ENCODE measurements around the gene TYRP1.
"Not testable (repeated sequence)": the region's sequence is repeated elsewhere in the genome, so short reads cannot be mapped to it uniquely, and the experiment has no call there.

Gene TYRP1, protein sequence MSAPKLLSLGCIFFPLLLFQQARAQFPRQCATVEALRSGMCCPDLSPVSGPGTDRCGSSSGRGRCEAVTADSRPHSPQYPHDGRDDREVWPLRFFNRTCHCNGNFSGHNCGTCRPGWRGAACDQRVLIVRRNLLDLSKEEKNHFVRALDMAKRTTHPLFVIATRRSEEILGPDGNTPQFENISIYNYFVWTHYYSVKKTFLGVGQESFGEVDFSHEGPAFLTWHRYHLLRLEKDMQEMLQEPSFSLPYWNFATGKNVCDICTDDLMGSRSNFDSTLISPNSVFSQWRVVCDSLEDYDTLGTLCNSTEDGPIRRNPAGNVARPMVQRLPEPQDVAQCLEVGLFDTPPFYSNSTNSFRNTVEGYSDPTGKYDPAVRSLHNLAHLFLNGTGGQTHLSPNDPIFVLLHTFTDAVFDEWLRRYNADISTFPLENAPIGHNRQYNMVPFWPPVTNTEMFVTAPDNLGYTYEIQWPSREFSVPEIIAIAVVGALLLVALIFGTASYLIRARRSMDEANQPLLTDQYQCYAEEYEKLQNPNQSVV

DNA sequence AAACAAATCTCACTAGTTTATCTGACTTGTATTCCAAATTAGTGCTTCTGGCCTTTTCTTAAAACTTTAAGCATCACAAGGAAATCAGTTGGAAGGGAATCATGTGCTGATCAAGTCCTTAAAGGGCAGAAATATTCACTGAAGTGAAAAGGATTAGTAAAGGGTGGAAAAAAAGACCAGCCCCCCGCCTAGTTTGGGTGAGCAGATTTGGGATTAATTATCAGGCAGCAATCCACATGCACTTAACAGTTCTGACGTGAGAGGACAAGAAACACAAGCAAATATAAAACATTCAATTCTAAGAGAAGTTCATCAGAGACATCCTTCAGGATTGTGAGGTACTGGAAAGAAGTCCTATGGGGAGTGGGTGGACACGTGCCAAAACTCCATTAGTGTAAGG lies at the start of gene TYRP1:
TSS of gene TYRP1 (plus strand) at position 245 of the 400 bp plus-strand sequence. CDS start 612 bp downstream, outside the sequence.
- DNase-seq = no peak

DNA sequence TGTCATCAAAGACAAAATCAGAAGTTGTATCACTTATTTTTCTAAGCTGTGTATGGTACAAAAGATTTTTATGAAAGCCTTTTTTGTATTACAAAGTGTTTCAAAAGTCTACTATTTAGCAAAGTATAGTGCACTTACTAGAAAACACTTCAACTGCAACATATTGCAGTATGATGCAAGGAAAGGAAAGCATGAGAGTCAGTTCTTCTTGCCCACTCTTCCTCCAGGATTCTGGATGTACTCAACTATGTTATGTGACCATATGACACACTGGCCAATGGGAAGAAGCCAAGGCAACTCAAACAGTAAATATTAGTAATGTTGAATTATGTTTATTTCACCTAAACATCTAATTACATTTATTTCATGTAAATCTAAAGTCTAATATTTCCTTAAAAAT lies 49.5 kb upstream of the TYRP1 start:
- no peak for DNase-seq

- no peak for DNase-seq
Observed at GRCh38 chr9:12648925-12649324, 44.3 kb upstream of the TYRP1 start.

- DNase-seq = no peak
Observed at GRCh38 chr9:12651125-12651524, 42.1 kb upstream of the TYRP1 start.

- DNase-seq = peak; percentile 7
Observed at GRCh38 chr9:12652973-12653372, 40.2 kb upstream of the TYRP1 start.

DNA sequence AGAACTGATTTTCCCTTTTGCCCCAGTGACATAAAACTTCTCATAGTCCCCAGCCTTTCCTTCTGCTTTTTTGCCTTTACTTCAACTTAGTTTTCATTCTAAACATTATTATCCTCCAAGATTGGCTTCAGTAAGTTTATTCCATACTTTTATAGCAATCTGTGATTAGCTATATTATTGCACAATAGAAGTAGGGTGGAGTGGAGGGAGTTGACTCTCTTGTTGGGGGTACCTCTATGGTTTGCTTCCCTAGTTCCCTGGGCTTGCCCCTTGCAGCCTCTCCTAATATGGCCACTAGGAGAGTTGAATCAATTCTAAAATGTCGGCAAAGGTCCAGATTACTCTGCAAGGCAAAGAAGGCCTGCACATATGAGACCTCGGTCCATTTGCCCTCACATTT lies 36.4 kb upstream of the TYRP1 start:
- no peak for DNase-seq

GRCh38 chr9:12657233-12657632 lies 36.0 kb upstream of the TYRP1 start:
- no peak for DNase-seq

DNA sequence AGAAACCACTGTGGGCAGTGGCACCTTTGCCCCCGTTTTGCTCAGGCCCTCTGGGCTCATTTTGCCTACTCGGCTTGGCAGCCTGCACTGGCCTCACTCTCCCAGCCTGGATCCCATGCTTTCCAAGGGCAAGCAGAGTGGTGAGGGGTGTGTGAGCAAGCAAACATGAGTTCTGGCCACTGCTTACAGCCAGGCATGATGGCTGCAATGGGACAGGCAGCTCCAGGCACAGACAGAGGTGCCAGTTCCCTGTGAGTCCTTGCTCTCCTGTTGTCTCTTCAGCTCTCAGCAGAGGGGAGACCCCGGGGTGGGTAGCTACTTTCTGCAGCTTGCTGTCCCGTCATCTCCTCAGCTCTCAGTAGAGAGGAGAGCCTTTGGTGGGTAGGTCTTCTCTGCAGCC lies 35.2 kb upstream of the TYRP1 start:
- no peak for DNase-seq

GRCh38 chr9:12658531-12659209 lies 34.5 kb upstream of the TYRP1 start:
- DNase-seq = no peak

GRCh38 chr9:12659220-12659619 lies 34.0 kb upstream of the TYRP1 start:
- DNase-seq = no peak

GRCh38 chr9:12666813-12667212 lies 26.4 kb upstream of the TYRP1 start:
- no peak for DNase-seq

DNA sequence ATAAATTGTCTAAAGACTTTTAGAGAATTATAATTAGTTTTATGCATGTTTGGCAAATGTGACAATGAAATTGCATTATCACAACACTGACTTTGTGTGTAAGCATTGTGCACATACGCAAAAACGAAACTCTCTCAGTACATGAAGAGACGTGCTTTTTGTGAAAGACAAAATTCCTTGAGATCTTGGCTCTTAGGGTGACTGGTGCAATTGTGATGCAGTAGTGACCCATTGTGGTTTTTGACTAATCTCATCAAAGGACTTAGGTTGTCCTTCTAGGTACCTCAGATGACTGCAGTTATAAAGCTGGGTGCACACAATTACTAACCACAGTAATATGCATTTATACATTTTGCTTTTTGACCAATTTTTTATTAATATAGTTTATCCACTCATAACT lies 25.3 kb upstream of the TYRP1 start:
- no peak for DNase-seq

DNA sequence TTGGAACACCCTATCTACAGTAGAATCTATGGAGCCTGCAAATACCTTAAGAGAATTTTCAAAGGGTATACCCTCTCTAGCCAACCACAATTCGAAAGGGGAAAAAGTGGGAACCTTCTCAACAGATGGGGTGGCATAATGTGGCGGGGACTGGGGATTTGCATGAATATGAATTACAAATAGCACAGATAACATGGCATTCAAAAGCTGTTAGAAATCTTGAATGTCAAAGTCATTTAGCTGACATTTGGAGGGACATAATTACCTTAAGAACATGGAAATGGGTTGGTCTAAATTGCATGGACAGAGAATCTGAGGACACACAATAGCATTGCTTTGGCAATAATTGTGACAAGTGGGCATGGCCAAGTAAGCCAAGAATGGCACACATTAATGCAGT lies 23.2 kb upstream of the TYRP1 start:
- no peak for DNase-seq

GRCh38 chr9:12674961-12675360 lies 18.2 kb upstream of the TYRP1 start:
- no peak for DNase-seq

DNA sequence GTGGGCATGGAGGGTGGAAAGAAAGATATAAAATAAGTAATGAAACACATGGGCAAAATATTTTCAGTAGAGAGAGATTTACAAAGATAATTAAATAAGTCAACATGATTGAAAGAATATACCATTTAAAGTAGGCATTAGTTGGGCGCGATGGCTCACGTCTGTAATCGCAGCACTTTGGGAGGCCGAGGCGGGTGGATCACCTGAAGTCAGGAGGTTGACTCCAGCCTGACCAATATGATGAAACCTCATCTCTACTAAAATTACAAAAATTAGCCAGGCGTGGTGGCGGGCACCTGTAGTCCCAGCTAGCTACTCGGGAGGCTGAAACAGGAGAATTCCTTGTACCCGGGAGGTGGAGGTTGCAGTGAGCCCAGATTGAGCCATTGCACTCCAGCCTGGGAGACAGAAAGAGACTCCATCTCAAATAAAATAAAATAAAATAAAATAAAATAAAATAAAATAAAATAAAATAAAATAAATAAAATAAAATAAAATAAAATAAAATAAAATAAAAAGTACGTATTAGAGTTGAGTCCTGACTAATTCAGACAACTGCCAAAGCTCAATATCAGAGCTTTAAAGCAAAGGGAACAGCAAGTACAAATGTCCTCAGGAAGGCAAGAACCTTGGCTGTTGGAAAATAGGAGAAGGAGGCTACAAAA lies 15.6 kb upstream of the TYRP1 start:
- not testable (repeated sequence) for DNase-seq

- no peak for DNase-seq
Observed at GRCh38 chr9:12680341-12680740, 12.8 kb upstream of the TYRP1 start.

GRCh38 chr9:12680757-12681156 lies 12.4 kb upstream of the TYRP1 start:
- DNase-seq = no peak

DNA sequence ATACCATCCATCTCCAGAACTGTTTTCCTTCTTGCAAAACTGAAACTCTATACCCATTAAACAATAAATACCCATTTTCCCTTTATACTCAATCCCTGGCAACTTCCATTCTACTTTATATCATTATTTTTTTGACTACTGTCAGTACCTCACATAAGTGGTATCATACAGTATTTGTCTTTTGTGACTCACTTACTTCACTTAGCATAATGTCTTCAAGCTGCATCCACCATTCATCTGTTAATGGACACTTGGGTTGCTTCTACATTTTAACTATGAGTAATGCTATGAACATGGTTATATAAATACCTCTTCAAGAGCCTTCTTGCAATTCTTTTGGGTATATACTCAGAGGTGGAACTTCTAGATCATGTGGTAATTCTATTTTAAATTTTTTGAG lies 11.6 kb upstream of the TYRP1 start:
- DNase-seq = no peak

DNA sequence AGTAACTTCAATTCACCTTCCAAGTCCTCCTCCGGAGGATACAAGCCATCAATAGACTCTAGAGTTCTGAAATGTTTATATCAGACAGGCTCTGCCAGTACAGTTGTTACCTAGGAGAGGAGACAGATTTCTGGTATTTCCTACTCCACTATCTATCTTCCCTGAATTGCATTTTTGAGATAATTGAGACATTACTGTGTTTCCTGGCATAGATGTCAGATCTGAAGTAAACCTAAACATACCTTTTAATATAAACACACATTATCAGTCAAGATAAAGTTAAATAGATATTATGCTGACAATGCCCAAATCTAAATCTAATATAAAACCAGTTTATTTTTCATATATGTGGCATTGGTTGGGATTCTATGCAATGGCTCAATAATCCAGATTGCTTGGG lies 8.2 kb upstream of the TYRP1 start:
- DNase-seq = no peak

GRCh38 chr9:12689233-12689632 lies 4.0 kb upstream of the TYRP1 start:
- peak; percentile 13 for DNase-seq

DNA sequence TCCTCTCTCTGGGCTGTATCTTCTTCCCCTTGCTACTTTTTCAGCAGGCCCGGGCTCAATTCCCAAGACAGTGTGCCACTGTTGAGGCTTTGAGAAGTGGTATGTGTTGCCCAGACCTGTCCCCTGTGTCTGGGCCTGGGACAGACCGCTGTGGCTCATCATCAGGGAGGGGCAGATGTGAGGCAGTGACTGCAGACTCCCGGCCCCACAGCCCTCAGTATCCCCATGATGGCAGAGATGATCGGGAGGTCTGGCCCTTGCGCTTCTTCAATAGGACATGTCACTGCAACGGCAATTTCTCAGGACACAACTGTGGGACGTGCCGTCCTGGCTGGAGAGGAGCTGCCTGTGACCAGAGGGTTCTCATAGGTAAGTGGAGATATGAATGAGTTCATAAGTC lies 828 bp downstream of the TYRP1 start:
- no peak for DNase-seq

- DNase-seq = no peak
Observed at GRCh38 chr9:12695474-12695873, 2.3 kb downstream of the TYRP1 start.

DNA sequence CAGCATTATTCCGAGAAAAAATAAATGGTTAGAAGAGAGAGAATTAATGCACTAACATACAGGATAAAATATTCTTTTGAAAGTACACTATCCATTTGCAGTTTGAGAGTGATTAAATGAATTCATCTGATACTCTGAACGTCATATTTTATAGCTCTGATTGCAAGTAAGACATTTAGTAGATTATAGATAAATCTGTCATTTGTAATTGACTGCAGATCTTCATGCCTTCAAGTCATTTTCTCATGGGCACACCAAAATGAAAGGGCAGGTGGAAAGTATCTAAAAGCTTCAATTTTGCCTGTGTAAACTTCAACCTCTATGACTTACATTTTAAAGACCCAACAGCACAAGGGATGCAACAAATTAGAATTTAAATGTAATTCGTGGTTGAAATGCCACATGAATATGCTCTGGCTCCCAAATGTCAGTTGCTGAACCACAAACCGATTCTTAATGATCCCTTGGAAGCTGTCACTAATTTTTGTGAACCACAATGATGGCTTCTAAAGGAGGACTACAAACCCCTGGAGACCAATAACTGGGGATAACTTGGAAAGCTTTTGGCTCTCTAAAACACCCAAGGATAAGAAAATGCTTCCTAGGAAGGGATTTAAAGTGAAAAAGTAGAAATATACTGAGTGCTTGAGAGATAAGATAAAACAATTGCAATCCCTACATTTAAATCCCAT lies 3.9 kb downstream of the TYRP1 start:
- no peak for DNase-seq
